Measurements from ENCODE around the gene LINGO4.

LINGO4 gene

GRCh38 chr1:151829352-151830046, 24.3 kb upstream of the LINGO4 start:
- Histone ChIP-seq H3K27me3 (ENCODE audit: insufficient read depth, low read length) (peaks cover 32% of the 10 kb centered on the region), H3K4me3 (ENCODE audit: low read length) (no peak overlapping the region), H3K9me3 (ENCODE audit: low read length) (no peaks in the 10 kb centered on the region), H2AFZ (ENCODE audit: low read depth, low read length) (no peak overlapping the region), H3K36me3 (ENCODE audit: insufficient read depth, low read length) (no peaks in the 10 kb centered on the region), H3K4me1 (ENCODE audit: insufficient read depth, low read length) (peaks cover 15% of the 10 kb centered on the region)

- H3K4me3 ChIP-seq (ENCODE audit: low read length), result no peak overlapping the region
- H3K36me3 ChIP-seq (ENCODE audit: insufficient read depth, low read length), result no peaks in the 10 kb centered on the region
- peaks cover 34% of the 10 kb centered on the region for H3K27me3 ChIP-seq (ENCODE audit: insufficient read depth, low read length)
- H3K9me3 ChIP-seq (ENCODE audit: low read length), result no peaks in the 10 kb centered on the region
- no peak overlapping the region for H2AFZ ChIP-seq (ENCODE audit: low read depth, low read length)
- peaks cover 15% of the 10 kb centered on the region for H3K4me1 ChIP-seq (ENCODE audit: insufficient read depth, low read length)
Observed at GRCh38 chr1:151828921-151829320, 23.7 kb upstream of the LINGO4 start.

- Histone ChIP-seq H3K4me3 (ENCODE audit: low read length) (no peak overlapping the region), H3K27me3 (ENCODE audit: insufficient read depth, low read length) (peaks cover 35% of the 10 kb centered on the region), H3K4me1 (ENCODE audit: insufficient read depth, low read length) (peaks cover 15% of the 10 kb centered on the region), H3K9me3 (ENCODE audit: low read length) (no peaks in the 10 kb centered on the region), H2AFZ (ENCODE audit: low read depth, low read length) (no peak overlapping the region), H3K36me3 (ENCODE audit: insufficient read depth, low read length) (no peaks in the 10 kb centered on the region)
Observed at GRCh38 chr1:151827853-151828252, 22.6 kb upstream of the LINGO4 start.

- H3K4me3 ChIP-seq (ENCODE audit: low read length), result no peak overlapping the region
- H2AFZ ChIP-seq (ENCODE audit: low read depth, low read length), result no peak overlapping the region
- H3K4me1 ChIP-seq (ENCODE audit: insufficient read depth, low read length), result peaks cover 15% of the 10 kb centered on the region
- no peaks in the 10 kb centered on the region for H3K36me3 ChIP-seq (ENCODE audit: insufficient read depth, low read length)
- peaks cover 34% of the 10 kb centered on the region for H3K27me3 ChIP-seq (ENCODE audit: insufficient read depth, low read length)
- no peaks in the 10 kb centered on the region for H3K9me3 ChIP-seq (ENCODE audit: low read length)
Observed at GRCh38 chr1:151825751-151826660, 20.8 kb upstream of the LINGO4 start.

GRCh38 chr1:151825204-151825603, 20.0 kb upstream of the LINGO4 start:
- H3K36me3 ChIP-seq (ENCODE audit: insufficient read depth, low read length), result no peaks in the 10 kb centered on the region
- H2AFZ ChIP-seq (ENCODE audit: low read depth, low read length), result no peak overlapping the region
- H3K27me3 ChIP-seq (ENCODE audit: insufficient read depth, low read length), result peaks cover 34% of the 10 kb centered on the region
- peaks cover 15% of the 10 kb centered on the region for H3K4me1 ChIP-seq (ENCODE audit: insufficient read depth, low read length)
- no peaks in the 10 kb centered on the region for H3K9me3 ChIP-seq (ENCODE audit: low read length)
- no peak overlapping the region for H3K4me3 ChIP-seq (ENCODE audit: low read length)

- H3K9me3 ChIP-seq (ENCODE audit: low read length), result no peaks in the 10 kb centered on the region
- peaks cover under 1% of the 10 kb centered on the region for H3K4me1 ChIP-seq (ENCODE audit: insufficient read depth, low read length)
- no peak overlapping the region for H3K4me3 ChIP-seq (ENCODE audit: low read length)
- no peaks in the 10 kb centered on the region for H3K36me3 ChIP-seq (ENCODE audit: insufficient read depth, low read length)
- H2AFZ ChIP-seq (ENCODE audit: low read depth, low read length), result no peak overlapping the region
- peaks cover 45% of the 10 kb centered on the region for H3K27me3 ChIP-seq (ENCODE audit: insufficient read depth, low read length)
Observed at GRCh38 chr1:151823175-151823574, 18.0 kb upstream of the LINGO4 start.

- Histone ChIP-seq H3K27me3 (ENCODE audit: insufficient read depth, low read length) (peaks cover 52% of the 10 kb centered on the region), H3K36me3 (ENCODE audit: insufficient read depth, low read length) (no peaks in the 10 kb centered on the region), H3K4me3 (ENCODE audit: low read length) (no peak overlapping the region), H3K9me3 (ENCODE audit: low read length) (no peaks in the 10 kb centered on the region), H2AFZ (ENCODE audit: low read depth, low read length) (no peak overlapping the region), H3K4me1 (ENCODE audit: insufficient read depth, low read length) (no peaks in the 10 kb centered on the region)
Observed at GRCh38 chr1:151822404-151822803, 17.2 kb upstream of the LINGO4 start.

GRCh38 chr1:151820940-151821339, 15.7 kb upstream of the LINGO4 start:
- H3K27me3 ChIP-seq (ENCODE audit: insufficient read depth, low read length), result peaks cover 64% of the 10 kb centered on the region
- no peak overlapping the region for H2AFZ ChIP-seq (ENCODE audit: low read depth, low read length)
- H3K4me3 ChIP-seq (ENCODE audit: low read length), result no peak overlapping the region
- no peaks in the 10 kb centered on the region for H3K36me3 ChIP-seq (ENCODE audit: insufficient read depth, low read length)
- no peaks in the 10 kb centered on the region for H3K9me3 ChIP-seq (ENCODE audit: low read length)
- no peaks in the 10 kb centered on the region for H3K4me1 ChIP-seq (ENCODE audit: insufficient read depth, low read length)

- peaks cover 62% of the 10 kb centered on the region for H3K27me3 ChIP-seq (ENCODE audit: insufficient read depth, low read length)
- H3K9me3 ChIP-seq (ENCODE audit: low read length), result no peaks in the 10 kb centered on the region
- no peaks in the 10 kb centered on the region for H3K4me1 ChIP-seq (ENCODE audit: insufficient read depth, low read length)
Observed at GRCh38 chr1:151819976-151820623, 14.9 kb upstream of the LINGO4 start.

GRCh38 chr1:151819227-151819835, 14.1 kb upstream of the LINGO4 start:
- H3K36me3 ChIP-seq (ENCODE audit: insufficient read depth, low read length), result no peaks in the 10 kb centered on the region
- no peaks in the 10 kb centered on the region for H3K9me3 ChIP-seq (ENCODE audit: low read length)
- peaks cover 62% of the 10 kb centered on the region for H3K27me3 ChIP-seq (ENCODE audit: insufficient read depth, low read length)
- no peak overlapping the region for H2AFZ ChIP-seq (ENCODE audit: low read depth, low read length)
- H3K4me1 ChIP-seq (ENCODE audit: insufficient read depth, low read length), result no peaks in the 10 kb centered on the region
- H3K4me3 ChIP-seq (ENCODE audit: low read length), result no peak overlapping the region

More at GRCh38 chr1:151819976-151820623, 14.9 kb upstream of the LINGO4 start:
- Histone ChIP-seq H3K4me3 (ENCODE audit: low read length) (no peak overlapping the region), H2AFZ (ENCODE audit: low read depth, low read length) (no peak overlapping the region), H3K36me3 (ENCODE audit: insufficient read depth, low read length) (no peaks in the 10 kb centered on the region)

- H3K36me3 ChIP-seq (ENCODE audit: insufficient read depth, low read length), result no peaks in the 10 kb centered on the region
- H3K27me3 ChIP-seq (ENCODE audit: insufficient read depth, low read length), result peaks cover 63% of the 10 kb centered on the region
- H2AFZ ChIP-seq (ENCODE audit: low read depth, low read length), result no peak overlapping the region
- no peaks in the 10 kb centered on the region for H3K9me3 ChIP-seq (ENCODE audit: low read length)
- H3K4me1 ChIP-seq (ENCODE audit: insufficient read depth, low read length), result no peaks in the 10 kb centered on the region
- H3K4me3 ChIP-seq (ENCODE audit: low read length), result no peak overlapping the region
Observed at GRCh38 chr1:151817353-151817730, 12.1 kb upstream of the LINGO4 start.

GRCh38 chr1:151816548-151817352, 11.5 kb upstream of the LINGO4 start:
- H3K27me3 ChIP-seq (ENCODE audit: insufficient read depth, low read length), result peaks cover 60% of the 10 kb centered on the region
- H3K36me3 ChIP-seq (ENCODE audit: insufficient read depth, low read length), result no peaks in the 10 kb centered on the region
- H3K9me3 ChIP-seq (ENCODE audit: low read length), result no peaks in the 10 kb centered on the region
- no peak overlapping the region for H2AFZ ChIP-seq (ENCODE audit: low read depth, low read length)
- no peak overlapping the region for H3K4me3 ChIP-seq (ENCODE audit: low read length)
- H3K4me1 ChIP-seq (ENCODE audit: insufficient read depth, low read length), result no peaks in the 10 kb centered on the region
